IMR-90 (cell line): ENCODE data around the gene UTP3. TPM values are rescaled to one million over a fixed set of nuclear protein-coding genes. Genes with fewer than 3 reads are reported as not detected.

Experiments used
- ATAC-seq: fragments of 200-7000 bp; cut with Tn5 transposase; 2 replicates; pipeline ENCODE4 v1.9.1; 2020; ENCODE audit warnings: low read depth, mild to moderate bottlenecking, moderate library complexity
- BruUV-seq: library from RNA; stranded (reverse); fragments of 400-500 nt; replicated peaks from 2 replicates; lab custom pipeline; 2021; lab: Mats Ljungman, UMichigan
- CTCF ChIA-PET: fragments of 300-600 bp; formaldehyde crosslinking; extraction: SDS; loops from one replicate; lab custom pipeline; 2021; ENCODE audit warnings: antibody characterized with exemption; lab: Yijun Ruan, JAX
- POLR2A ChIA-PET: fragments of 300-600 bp; sonication (Branson Sonifier 250); formaldehyde crosslinking; loops from one replicate; lab custom pipeline; 2022; ENCODE audit warnings: antibody characterized with exemption; ENCODE audit not compliant: unreplicated experiment; lab: Charles Lee
- DNase-seq: peaks from one replicate; pipeline ENCODE4 v3.0.0; 2013
- H2AFZ ChIP-seq: replicated peaks from 2 replicates; pipeline ENCODE3; 2013; ENCODE audit warnings: low read length, mild to moderate bottlenecking; ENCODE audit not compliant: poor library complexity
- H2AK5ac ChIP-seq: 2 replicates; pipeline ENCODE4 v1.6.1; 2013; ENCODE audit warnings: low read depth, low read length, inconsistent platforms
- H2AK9ac ChIP-seq: replicated peaks from 2 replicates; pipeline ENCODE3; 2013; ENCODE audit warnings: mild to moderate bottlenecking, low read depth, low read length, moderate library complexity; ENCODE audit not compliant: poor library complexity
- H2BK120ac ChIP-seq: 2 replicates; pipeline ENCODE4 v1.6.1; 2013; ENCODE audit warnings: low read depth, low read length, inconsistent platforms
- H2BK15ac ChIP-seq: 3 replicates; pipeline ENCODE4 v1.6.1; 2013; ENCODE audit warnings: low read depth, low read length, inconsistent platforms
- H2BK20ac ChIP-seq: 2 replicates; pipeline ENCODE4 v1.6.1; 2013; ENCODE audit warnings: low read depth, mild to moderate bottlenecking, inconsistent platforms, low read length, moderate library complexity
- H2BK5ac ChIP-seq: 2 replicates; pipeline ENCODE4 v1.6.1; 2013; ENCODE audit warnings: mild to moderate bottlenecking, low read depth, low read length, inconsistent platforms; ENCODE audit not compliant: poor library complexity, severe bottlenecking
- H3K14ac ChIP-seq: replicated peaks from 2 replicates; pipeline ENCODE4 v1.6.1; 2013; ENCODE audit warnings: low read depth, low read length, inconsistent platforms
- H3K18ac ChIP-seq: 2 replicates; pipeline ENCODE4 v1.6.1; 2013; ENCODE audit warnings: low read depth, low read length, control low read depth
- H3K23ac ChIP-seq: 2 replicates; pipeline ENCODE4 v1.6.1; 2013; ENCODE audit warnings: low read depth, low read length, inconsistent platforms
- H3K27ac ChIP-seq: 2 replicates; pipeline ENCODE4 v1.5.1; 2013; ENCODE audit warnings: mild to moderate bottlenecking, control low read depth, low read length; ENCODE audit not compliant: insufficient read depth
- H3K27me3 ChIP-seq: 2 replicates; pipeline ENCODE4 v1.6.1; 2013; ENCODE audit warnings: low read length; ENCODE audit not compliant: control insufficient read depth, insufficient read depth
- H3K36me3 ChIP-seq: 2 replicates; pipeline ENCODE4 v1.6.1; 2013; ENCODE audit warnings: low read length, mixed read lengths; ENCODE audit not compliant: control insufficient read depth, insufficient read depth
- H3K4ac ChIP-seq: 2 replicates; pipeline ENCODE4 v1.6.1; 2013; ENCODE audit warnings: low read depth, low read length, inconsistent platforms
- H3K4me1 ChIP-seq: 2 replicates; pipeline ENCODE4 v1.6.1; 2013; ENCODE audit warnings: low read length, mixed read lengths; ENCODE audit not compliant: control insufficient read depth, insufficient read depth
- H3K4me2 ChIP-seq: 2 replicates; pipeline ENCODE4 v1.6.1; 2013; ENCODE audit warnings: low read depth, mild to moderate bottlenecking, control low read depth, low read length, moderate library complexity
- H3K4me3 ChIP-seq: 2 replicates; pipeline ENCODE4 v1.5.1; 2013; ENCODE audit warnings: low read depth, mild to moderate bottlenecking, control low read depth, low read length, moderate library complexity; ENCODE audit not compliant: insufficient read depth
- H3K56ac ChIP-seq: 2 replicates; pipeline ENCODE4 v1.6.1; 2013; ENCODE audit warnings: low read length, inconsistent platforms; ENCODE audit not compliant: insufficient read depth; ENCODE audit errors: extremely low read depth
- H3K79me1 ChIP-seq, 2 experiments: 2 replicates each; pipeline ENCODE4 v1.6.1; 2013; ENCODE audit warnings: low read length in 2 of 2, inconsistent platforms in 1 of 2, low read depth in 1 of 2
- H3K9ac ChIP-seq: 2 replicates; pipeline ENCODE4 v1.6.1; 2013; ENCODE audit warnings: low read depth, low read length, control low read depth
- H3K9me1 ChIP-seq: 2 replicates; pipeline ENCODE4 v1.6.1; 2013; ENCODE audit warnings: low read length, inconsistent platforms; ENCODE audit not compliant: insufficient read depth
- H3K9me3 ChIP-seq: 2 replicates; pipeline ENCODE4 v1.6.1; 2013; ENCODE audit warnings: low read length; ENCODE audit not compliant: control insufficient read depth, insufficient read depth
- H4K20me1 ChIP-seq: 2 replicates; pipeline ENCODE4 v1.6.1; 2013; ENCODE audit warnings: low read length, inconsistent platforms; ENCODE audit not compliant: insufficient read depth
- H4K5ac ChIP-seq: 2 replicates; pipeline ENCODE4 v1.6.1; 2013; ENCODE audit warnings: mild to moderate bottlenecking, low read depth, low read length, control low read depth
- H4K8ac ChIP-seq, 2 experiments: 2 replicates each; pipeline ENCODE4 v1.6.1; 2013; ENCODE audit warnings: low read depth in 2 of 2, low read length in 2 of 2, control low read depth in 1 of 2, inconsistent platforms in 1 of 2
- H4K91ac ChIP-seq: 2 replicates; pipeline ENCODE4 v1.6.1; 2013; ENCODE audit warnings: low read depth, low read length, inconsistent platforms; ENCODE audit not compliant: insufficient read depth
- BHLHE40 ChIP-seq: fragments of 150-350 bp; IDR thresholded peaks from 2 replicates; pipeline ENCODE4 v1.6.1; 2016; ENCODE audit warnings: mild to moderate bottlenecking, low read depth, low read length
- CEBPB ChIP-seq: IDR thresholded peaks from 2 replicates; pipeline ENCODE4 v1.6.1; 2012; ENCODE audit warnings: low read depth, low read length, improper control_type of control experiment
- CTCF ChIP-seq: conservative IDR thresholded peaks from 2 replicates; pipeline ENCODE4 v1.5.1; 2012; ENCODE audit warnings: mild to moderate bottlenecking, low read depth, low read length, improper control_type of control experiment
- FOS ChIP-seq: fragments of 150-350 bp; IDR thresholded peaks from 2 replicates; pipeline ENCODE4 v1.6.1; 2016; ENCODE audit warnings: low read depth, low read length
- MAFK ChIP-seq: IDR thresholded peaks from 2 replicates; pipeline ENCODE4 v1.6.1; 2012; ENCODE audit warnings: low read depth, low read length, improper control_type of control experiment
- NFE2L2 ChIP-seq: fragments of 150-350 bp; IDR thresholded peaks from 2 replicates; pipeline ENCODE4 v1.6.1; 2016; ENCODE audit warnings: low read depth, mild to moderate bottlenecking, low read length
- RCOR1 ChIP-seq: IDR thresholded peaks from 2 replicates; pipeline ENCODE4 v1.6.1; 2012; ENCODE audit warnings: mild to moderate bottlenecking, low read length, improper control_type of control experiment; ENCODE audit not compliant: insufficient replicate concordance
- RFX5 ChIP-seq: IDR thresholded peaks from 2 replicates; pipeline ENCODE4 v1.8.0; 2012; ENCODE audit warnings: low read depth, mild to moderate bottlenecking, low read length, moderate library complexity
- SMC3 ChIP-seq: fragments of 150-350 bp; IDR thresholded peaks from 2 replicates; pipeline ENCODE4 v1.6.1; 2016; ENCODE audit warnings: low read depth, mild to moderate bottlenecking, antibody characterized with exemption, low read length, moderate library complexity
- WGBS, 2 experiments: methylation state at CpG; one replicate each; pipeline versions ENCODE4 v1.1.5 to v1.1.7; 2013; ENCODE audit warnings: missing lambda C conversion rate in 2 of 2; ENCODE audit not compliant: insufficient read length in 1 of 2; ENCODE audit errors: extremely low coverage in 2 of 2; 5-methylcytosine and 5-hydroxymethylcytosine counted together
- dilution Hi-C: fragments of 300-500 bp; cut with HindIII; formaldehyde crosslinking; loops from one replicate; pipeline ENCODE4 v1.14.3; 2018; ENCODE audit warnings: low sequenced_read_pairs; ENCODE audit not compliant: unreplicated experiment
- in situ Hi-C: fragments of 300-500 bp; cut with MboI; formaldehyde crosslinking; loops from 3 replicates; pipeline ENCODE4 v1.14.3; 2019; ENCODE audit warnings: low sequenced_read_pairs, inconsistent platforms, mixed read lengths
- intact Hi-C: fragments of 100-400 bp; cut with micrococcal nuclease; formaldehyde crosslinking; loops from 2 replicates; pipeline ENCODE4 v1.10.0; 2022
- polyA plus RNA-seq, 3 experiments: library from polyadenylated mRNA; depleted of rRNA; stranded (reverse); fragments of >200 nt; gene quantifications; 2 replicates each; pipeline ENCODE4 v1.2.3, GENCODE V29; 2012; ENCODE audit warnings: low replicate concordance in 1 of 3
- total RNA-seq: library from RNA; depleted of rRNA; stranded (reverse); fragments of >200 nt; gene quantifications from 2 replicates; pipeline ENCODE4 v1.2.3, GENCODE V29; 2012
- TF ChIP-seq, protein P1 (sequence below): fragments of 150-350 bp; IDR thresholded peaks from 2 replicates; pipeline ENCODE4 v1.6.1; 2016; ENCODE audit warnings: low read depth, mild to moderate bottlenecking, low read length, moderate library complexity, borderline replicate concordance

UTP3 gene
- total and polyA plus RNA-seq, 2 of the 4 experiments (the other 2 are of a cell fraction), result 14.9 to 30.7 TPM

DNA sequence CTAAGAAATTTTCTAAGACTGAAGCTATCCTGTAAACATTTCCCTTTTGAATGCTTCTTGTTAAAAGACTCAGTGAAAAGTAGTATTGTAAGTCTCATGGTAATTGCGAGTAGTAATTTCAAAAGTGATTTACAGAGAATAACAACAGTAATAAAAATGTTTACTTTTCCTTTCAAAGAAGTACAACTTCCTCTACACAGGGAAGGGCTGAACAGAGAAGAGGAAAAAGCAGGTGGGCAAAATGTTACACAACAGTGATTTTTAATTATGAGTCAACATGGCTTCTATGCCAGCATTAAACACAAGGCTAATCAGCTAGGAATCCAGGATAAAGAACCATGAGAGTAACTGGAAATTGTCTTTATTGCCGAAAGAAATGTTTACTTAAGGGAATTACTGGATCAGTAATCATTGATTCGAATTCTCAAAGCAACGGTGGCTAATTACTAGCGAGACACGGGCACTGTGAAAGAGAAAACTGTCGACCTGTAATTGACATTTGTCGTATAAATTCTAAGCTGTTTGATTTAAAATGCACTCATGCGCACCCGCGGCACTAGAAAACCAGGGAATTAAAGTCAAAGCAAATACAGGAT, 15.4 kb downstream of the UTP3 start:
- Histone ChIP-seq H3K9me3 (no peaks in the 10 kb centered on the region), H4K20me1 (no peaks in the 10 kb centered on the region), H3K14ac (peak overlapping the region; percentile 91), H3K79me1 (peaks cover 10 to 31% of the 10 kb centered on the region in 2 experiments), H2AK5ac (peak overlapping the region; percentile 84; the same call in 1 of the 2 replicates), H3K27me3 (no peaks in the 10 kb centered on the region), H3K9ac (peak overlapping the region; percentile 79), H2AK9ac (peak overlapping the region; percentile 98), H2BK120ac (peak overlapping the region; percentile 89), H4K8ac (peak overlapping the region; percentile 66 to 86), H3K27ac (peak overlapping the region; percentile 93), H3K4me1 (peaks cover 4% of the 10 kb centered on the region; the same call in 1 of the 2 replicates), H3K9me1 (no peaks in the 10 kb centered on the region), H3K36me3 (no peaks in the 10 kb centered on the region), H2BK20ac (peak overlapping the region; percentile 71; the same call in 1 of the 2 replicates), H2BK15ac (peak overlapping the region; percentile 77; the same call in 2 of the 3 replicates), H2BK5ac (peak overlapping the region; percentile 97), H3K23ac (peak overlapping the region; percentile 98), H3K4ac (peak overlapping the region; percentile 90), H3K4me3 (peak overlapping the region; percentile 67), H3K18ac (peak overlapping the region; percentile 90), H2AFZ (peak overlapping the region; percentile 97), H3K56ac (peak overlapping the region; percentile 96), H4K91ac (peak overlapping the region; percentile 81), H4K5ac (peak overlapping the region; percentile 89), H3K4me2 (peak overlapping the region; percentile 95)
- CTCF ChIA-PET, result interaction anchor here (1.0 to 1.4 kb wide), 3 partner anchors 14 to 52 kb away, joined by 4 to 6 read pairs (median 6); no protein-coding TSS in a partner anchor
- in situ Hi-C loops (no loop called here), dilution Hi-C loops (no loop called here), intact Hi-C loops (no loop called here)
- POLR2A ChIA-PET, result interaction anchor here (1.0 kb wide), 1 partner anchor 14 kb away, joined by 4 read pairs; no protein-coding TSS in a partner anchor
- BruUV-seq, result no TSS peak
- ATAC-seq, result no peak
- peak; percentile 83 for DNase-seq
- 0% methylated on average over 5 of the region's 11 CpGs; no CpG with 5 or more reads in 1 of the 2 experiments for WGBS, 2 experiments
- TF ChIP-seq FOS (peak; percentile 63), CTCF (no peak), BHLHE40 (peak; percentile 8; the same call in 1 of the 2 replicates), CEBPB (peak; percentile 94), NFE2L2 (no peak), RCOR1 (peak; percentile 25), MAFK (no peak), RFX5 (0 out of 2 replicates have a peak, but pooled peaks have one; percentile 9), SMC3 (no peak)
- TF ChIP-seq, protein P1, sequence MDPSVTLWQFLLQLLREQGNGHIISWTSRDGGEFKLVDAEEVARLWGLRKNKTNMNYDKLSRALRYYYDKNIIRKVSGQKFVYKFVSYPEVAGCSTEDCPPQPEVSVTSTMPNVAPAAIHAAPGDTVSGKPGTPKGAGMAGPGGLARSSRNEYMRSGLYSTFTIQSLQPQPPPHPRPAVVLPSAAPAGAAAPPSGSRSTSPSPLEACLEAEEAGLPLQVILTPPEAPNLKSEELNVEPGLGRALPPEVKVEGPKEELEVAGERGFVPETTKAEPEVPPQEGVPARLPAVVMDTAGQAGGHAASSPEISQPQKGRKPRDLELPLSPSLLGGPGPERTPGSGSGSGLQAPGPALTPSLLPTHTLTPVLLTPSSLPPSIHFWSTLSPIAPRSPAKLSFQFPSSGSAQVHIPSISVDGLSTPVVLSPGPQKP, result no peak
